Mononuclear cell (primary cell): ENCODE results near the gene ALOX5. TPM values are rescaled to one million over a fixed set of nuclear protein-coding genes. Genes with fewer than 3 reads are reported as not detected.

Experiments used
- H3K27me3 ChIP-seq: 2 replicates; pipeline ENCODE4 v1.6.0; 2011; ENCODE audit warnings: low read length, control low read depth; ENCODE audit not compliant: insufficient read depth
- H3K4me1 ChIP-seq: 2 replicates; pipeline ENCODE4 v1.5.1; 2011; ENCODE audit warnings: mild to moderate bottlenecking, low read length, control low read depth; ENCODE audit not compliant: insufficient read depth
- H3K4me3 ChIP-seq: 2 replicates; pipeline ENCODE4 v1.5.1; 2011; ENCODE audit warnings: mild to moderate bottlenecking, low read length, moderate library complexity
- H3K9me3 ChIP-seq: 2 replicates; pipeline ENCODE4 v1.5.1; 2011; ENCODE audit warnings: low read depth, mild to moderate bottlenecking, control low read depth, low read length
- total RNA-seq: library from RNA; depleted of rRNA; stranded (reverse); fragments of >200 nt; gene quantifications from one replicate; pipeline ENCODE4 v1.2.3, GENCODE V29; 2012

Gene ALOX5
- total RNA-seq, 1 donor = 88.9 TPM

DNA sequence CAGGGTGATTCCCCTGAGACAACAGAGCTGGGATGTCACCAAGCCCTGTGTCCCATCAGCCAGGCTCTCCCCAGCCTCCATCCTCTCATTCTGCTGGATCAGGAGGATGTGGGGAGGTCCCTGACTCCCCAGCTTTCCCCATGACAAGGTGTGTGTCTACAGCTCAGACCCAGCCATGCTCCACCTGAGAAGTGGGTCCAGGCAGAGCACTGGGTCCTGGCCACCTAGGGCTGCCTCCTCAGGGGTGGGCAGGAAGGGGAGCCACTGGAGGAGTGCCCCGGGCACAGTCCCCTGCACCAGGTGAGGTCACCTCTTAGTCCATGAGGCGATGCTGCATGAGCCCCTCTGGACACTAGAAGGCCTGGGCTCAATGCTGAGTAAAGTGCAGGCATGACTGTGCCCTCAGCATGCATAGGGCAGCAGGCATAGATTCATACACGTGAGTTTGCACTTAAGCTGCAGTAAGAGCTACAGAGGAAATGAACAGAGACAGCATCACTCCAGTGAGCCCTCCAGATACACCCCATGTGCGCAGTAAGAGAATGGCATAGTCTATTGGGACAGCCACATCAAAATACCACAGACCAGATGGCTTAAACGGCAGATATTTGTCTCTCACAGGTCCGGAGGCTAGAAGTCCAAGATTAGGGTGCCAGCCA lies 48.3 kb downstream of the ALOX5 start:
- Histone ChIP-seq H3K27me3 (no peaks in the 10 kb centered on the region), H3K4me3 (no peak overlapping the region), H3K4me1 (peaks cover 81% of the 10 kb centered on the region), H3K9me3 (no peaks in the 10 kb centered on the region)

DNA sequence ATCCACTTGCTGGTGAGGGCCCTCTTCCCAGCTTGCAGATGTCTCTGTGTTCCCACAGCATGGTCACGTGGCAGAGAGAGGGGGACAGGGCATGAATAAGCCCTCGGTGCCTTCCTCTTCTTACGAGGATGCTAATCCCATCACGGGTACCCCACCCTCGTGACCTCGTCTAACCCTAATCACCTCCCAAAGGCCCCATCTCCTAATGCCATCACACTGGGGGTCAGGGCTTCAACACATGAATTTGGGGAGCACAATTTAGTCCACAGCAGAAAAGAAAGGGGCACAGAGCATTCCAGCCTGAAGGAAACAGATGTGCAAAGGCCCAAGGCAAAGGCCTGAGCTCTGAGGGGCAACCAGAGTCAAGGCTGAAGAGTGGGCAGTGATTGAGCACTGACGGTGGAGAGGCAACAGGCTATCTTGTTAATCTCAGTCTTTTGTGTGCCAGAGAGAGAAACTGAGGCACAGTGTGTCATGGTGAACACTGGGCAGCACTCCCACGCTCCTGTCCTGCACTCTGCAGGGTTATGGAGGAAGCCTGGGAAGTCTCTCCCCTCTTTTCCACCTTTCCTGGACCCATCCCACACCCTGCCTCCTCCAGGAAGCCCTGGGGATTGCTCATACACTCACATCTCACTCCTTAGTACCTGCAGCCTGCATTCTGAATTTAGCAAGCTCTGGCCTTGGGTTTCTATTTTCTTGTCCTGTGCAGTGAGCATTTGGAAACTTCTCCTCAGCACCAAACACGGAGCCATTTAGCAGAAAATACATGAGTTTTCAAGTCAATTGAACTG lies 49.0 kb downstream of the ALOX5 start:
- H3K9me3 ChIP-seq = no peaks in the 10 kb centered on the region
- H3K4me3 ChIP-seq = no peak overlapping the region
- H3K4me1 ChIP-seq = peaks cover 73% of the 10 kb centered on the region
- H3K27me3 ChIP-seq = no peaks in the 10 kb centered on the region

DNA sequence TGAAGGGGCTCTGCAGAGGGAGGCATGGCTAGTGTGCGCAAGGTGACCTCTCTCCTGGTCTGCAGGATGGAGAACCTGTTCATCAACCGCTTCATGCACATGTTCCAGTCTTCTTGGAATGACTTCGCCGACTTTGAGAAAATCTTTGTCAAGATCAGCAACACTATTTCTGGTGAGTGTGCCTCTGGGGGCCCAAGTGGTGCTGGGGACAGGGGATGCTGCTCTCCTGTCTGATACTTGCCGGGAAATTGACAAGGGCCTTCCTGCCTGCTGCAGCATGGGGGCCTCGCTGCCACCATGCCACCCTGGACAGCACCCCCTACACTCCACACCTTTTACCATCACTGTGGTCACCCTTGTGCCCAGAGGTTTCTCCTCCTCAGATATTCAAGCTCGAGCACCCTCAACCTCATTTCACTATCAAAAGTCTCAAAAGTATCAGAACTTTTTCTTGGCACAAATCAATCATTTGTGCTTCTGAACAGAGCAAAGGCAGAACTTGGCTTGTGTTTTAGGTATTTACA lies 50.0 kb downstream of the ALOX5 start:
- Histone ChIP-seq H3K27me3 (no peaks in the 10 kb centered on the region), H3K4me3 (no peak overlapping the region), H3K9me3 (no peaks in the 10 kb centered on the region), H3K4me1 (peaks cover 65% of the 10 kb centered on the region)

DNA sequence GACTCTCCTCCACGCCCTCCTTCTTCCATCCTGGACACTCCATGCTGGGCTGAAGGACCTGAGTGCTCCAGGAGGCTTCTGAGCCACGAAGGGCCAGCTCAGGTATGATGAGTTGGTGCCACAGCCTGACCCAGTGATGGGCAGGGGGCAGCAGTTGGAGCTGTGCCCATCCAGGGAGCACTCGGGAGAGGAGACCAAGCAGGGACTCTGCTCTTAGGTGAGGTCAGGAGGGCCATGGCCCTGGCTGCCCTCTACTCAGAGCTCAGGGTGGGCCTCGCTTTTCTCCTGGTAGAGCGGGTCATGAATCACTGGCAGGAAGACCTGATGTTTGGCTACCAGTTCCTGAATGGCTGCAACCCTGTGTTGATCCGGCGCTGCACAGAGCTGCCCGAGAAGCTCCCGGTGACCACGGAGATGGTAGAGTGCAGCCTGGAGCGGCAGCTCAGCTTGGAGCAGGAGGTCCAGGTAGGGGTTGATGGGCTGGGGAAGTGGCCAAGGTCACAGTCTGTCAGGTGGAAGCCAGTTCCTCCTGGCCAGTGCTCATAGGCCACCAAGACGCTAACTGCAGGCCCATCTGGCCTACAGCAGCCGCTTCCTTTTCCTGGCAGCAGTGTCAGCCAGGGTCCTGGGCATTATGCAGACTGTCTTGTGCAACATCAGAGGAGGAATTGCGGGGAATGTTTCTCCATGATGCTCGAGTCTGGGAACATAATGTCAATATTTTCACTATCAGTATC lies 50.8 kb downstream of the ALOX5 start:
- H3K9me3 ChIP-seq = no peaks in the 10 kb centered on the region
- H3K4me1 ChIP-seq = peaks cover 57% of the 10 kb centered on the region
- H3K4me3 ChIP-seq = no peak overlapping the region
- no peaks in the 10 kb centered on the region for H3K27me3 ChIP-seq

DNA sequence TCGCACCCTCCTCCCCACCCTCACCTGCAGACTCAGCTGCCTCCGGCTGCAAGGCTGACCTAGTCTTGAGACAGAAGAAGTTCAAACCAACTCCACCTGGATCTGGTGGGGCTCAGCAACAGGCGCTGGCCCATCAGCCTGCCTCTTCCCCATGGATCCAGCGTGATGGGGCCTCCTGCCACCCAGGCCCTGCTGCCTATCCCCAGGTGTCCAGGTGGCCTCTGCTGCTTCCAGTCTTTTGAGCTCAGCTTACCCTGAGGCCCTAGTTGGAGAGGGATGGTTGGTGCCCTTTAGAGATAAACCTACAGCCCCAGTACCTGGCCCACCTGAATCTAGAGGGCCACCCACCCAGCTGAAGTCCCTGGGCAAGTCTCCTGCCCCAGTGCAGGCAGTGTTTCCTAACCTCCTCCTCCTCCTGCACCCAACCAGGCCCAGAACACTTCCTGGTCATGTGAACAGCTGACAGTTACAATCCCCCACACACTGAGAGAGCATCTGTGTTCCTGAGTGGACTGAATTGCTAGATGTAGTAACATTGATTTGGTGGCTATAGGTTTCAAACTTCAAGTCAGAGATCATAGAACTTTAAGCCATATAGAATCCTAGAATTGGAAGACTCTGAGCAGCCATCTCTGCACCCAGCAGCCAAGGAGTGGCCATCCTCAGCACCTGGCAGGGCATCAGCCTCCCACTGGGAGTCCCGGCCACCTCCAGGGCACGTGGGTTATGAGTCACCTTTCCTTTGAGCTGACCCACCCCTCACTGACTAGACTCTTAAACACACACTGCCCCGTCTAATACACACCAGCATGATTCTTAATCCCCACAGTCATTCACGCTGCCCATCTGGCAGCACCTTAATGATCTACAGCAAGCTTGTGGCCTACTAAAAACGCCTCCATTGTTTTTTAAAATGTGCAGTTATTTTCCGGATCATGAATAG lies 51.9 kb downstream of the ALOX5 start:
- H3K27me3 ChIP-seq = no peaks in the 10 kb centered on the region
- H3K4me1 ChIP-seq = peaks cover 47% of the 10 kb centered on the region
- no peaks in the 10 kb centered on the region for H3K9me3 ChIP-seq
- H3K4me3 ChIP-seq = no peak overlapping the region

DNA sequence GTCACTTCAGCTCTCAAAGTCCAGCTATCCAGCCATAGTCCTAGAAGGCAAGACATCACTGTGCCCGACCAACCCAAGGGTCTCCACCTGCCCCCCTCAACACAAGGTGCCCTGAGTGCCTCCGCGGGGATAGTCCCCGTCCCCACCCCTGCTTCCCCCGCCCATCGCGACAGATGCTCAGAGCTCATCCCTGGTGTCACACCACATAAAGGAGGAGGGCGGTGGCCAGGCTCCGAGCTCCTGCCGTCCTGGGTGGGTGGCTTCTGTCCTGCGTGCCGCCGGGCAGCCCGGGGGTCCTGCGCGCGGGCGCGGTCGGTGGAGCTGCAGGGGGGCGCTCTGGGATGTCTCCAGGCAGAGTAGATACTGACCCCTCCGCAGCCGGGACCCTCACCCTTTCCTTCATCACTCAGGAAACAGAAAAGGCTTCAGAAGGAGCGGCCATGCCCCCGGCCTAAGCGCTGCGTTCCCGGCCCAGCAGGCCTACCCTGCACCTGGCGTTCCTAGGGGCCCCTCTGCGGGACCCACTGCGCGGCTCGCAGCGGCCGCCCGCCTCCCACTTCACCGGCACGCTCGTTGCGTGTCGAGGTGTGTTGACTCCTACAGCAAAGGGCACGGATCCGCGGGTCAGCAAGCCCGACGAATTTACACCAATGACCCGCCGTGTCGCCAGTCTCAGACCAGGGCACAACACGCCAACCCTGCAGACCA lies 53.4 kb downstream of the ALOX5 start:
- H3K27me3 ChIP-seq = no peaks in the 10 kb centered on the region
- no peaks in the 10 kb centered on the region for H3K9me3 ChIP-seq
- H3K4me3 ChIP-seq = no peak overlapping the region
- peaks cover 31% of the 10 kb centered on the region for H3K4me1 ChIP-seq

DNA sequence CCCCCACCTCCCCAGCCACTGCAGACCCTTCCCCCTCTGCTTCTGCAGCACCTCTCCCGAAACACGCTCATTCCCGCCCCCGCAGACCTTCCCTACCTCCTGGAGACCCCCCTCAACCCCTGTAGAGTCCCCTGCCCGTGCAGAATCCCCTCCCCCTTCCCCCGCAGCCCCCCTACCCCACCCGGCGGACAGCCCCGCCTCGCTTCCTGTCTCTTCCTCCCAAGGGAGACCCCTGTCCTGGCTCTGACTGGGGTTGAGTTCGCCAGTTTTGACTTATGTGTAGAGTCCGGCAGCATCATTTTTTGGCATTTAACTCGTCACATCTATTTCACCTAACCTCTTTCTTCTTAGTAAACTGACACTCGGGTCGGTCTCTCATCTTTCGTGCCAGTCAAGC lies 54.0 kb downstream of the ALOX5 start:
- Histone ChIP-seq H3K4me3 (no peak overlapping the region), H3K27me3 (no peaks in the 10 kb centered on the region), H3K9me3 (no peaks in the 10 kb centered on the region), H3K4me1 (peaks cover 26% of the 10 kb centered on the region)

DNA sequence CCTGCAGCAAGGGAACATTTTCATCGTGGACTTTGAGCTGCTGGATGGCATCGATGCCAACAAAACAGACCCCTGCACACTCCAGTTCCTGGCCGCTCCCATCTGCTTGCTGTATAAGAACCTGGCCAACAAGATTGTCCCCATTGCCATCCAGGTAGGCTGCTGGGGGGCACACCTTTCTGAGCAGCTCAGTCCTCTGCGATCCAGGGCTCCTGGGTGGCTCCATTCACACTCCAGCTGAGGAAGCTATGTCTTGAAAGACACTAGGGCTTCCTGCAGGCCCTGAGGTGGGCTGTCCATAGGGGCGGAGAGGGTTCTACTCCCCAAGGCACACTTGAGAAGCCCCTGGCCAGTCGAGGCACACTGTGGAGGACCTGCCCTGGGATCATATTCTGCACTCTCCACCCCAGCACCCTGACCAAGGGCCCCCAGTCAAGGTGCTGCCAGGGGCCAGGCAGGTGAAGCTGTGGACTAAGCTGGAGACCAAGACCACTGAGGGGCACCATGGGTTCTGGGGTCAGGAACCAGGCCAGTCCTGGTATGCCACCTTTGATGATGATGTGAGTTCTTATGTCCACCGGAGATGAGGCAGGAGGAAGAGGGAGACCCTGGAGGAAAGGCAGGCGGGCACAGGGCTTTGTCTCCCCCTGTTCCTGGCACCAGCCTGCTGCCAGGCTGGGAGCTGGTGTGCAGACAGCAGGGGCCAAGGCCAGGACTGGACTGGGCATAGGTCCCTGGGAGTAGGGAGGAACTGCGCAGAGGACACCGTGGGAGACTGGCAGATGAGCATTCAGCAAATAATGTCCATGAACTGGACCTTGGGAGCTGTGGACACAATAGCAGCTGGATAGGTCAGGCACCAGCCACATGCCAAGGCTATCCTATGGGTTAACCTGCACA lies 54.8 kb downstream of the ALOX5 start:
- H3K27me3 ChIP-seq = no peaks in the 10 kb centered on the region
- H3K4me1 ChIP-seq = peaks cover 19% of the 10 kb centered on the region
- no peaks in the 10 kb centered on the region for H3K9me3 ChIP-seq
- no peak overlapping the region for H3K4me3 ChIP-seq

DNA sequence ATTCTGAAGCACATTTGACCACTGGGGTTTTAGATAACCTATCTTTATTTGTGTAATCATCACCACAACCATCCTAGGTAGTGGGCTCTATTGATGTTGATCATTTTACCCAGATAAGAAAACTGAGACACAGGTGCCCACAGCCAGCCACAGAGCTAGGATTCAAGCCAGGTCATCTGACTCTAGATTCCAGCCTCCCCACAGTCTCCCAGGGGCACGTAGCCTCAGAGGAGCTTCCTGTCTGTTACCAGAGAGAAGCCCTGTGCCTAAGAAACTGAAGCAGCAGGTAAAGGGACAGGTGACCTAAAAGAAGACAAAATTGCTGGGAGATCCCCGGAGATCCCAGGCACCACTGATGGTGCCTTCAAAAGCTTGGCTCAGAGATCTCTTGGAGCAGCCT lies 55.8 kb downstream of the ALOX5 start:
- Histone ChIP-seq H3K4me1 (peaks cover 10% of the 10 kb centered on the region), H3K4me3 (no peak overlapping the region), H3K27me3 (no peaks in the 10 kb centered on the region), H3K9me3 (no peaks in the 10 kb centered on the region)

DNA sequence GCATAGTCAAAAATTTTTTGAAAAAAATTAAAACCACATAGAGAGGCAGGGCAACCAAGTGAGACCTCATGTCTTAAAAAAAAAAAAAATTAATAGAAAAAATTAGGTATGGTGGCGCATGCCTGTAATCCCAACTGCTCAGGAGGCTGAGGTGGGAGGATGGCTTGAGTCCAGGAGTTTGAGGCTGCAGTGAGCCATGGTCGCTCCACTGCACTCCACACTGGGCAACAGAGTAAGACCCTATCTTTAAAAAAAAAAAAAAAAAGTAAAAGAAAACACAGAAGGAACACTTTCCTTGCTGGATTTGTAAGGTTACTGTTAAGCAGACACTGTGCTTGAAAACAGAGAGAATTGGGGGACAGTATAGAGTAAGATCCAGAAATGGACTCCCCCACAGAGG lies 58.1 kb downstream of the ALOX5 start:
- Histone ChIP-seq H3K4me1 (peaks cover 3% of the 10 kb centered on the region), H3K9me3 (no peaks in the 10 kb centered on the region), H3K4me3 (no peak overlapping the region), H3K27me3 (no peaks in the 10 kb centered on the region)

DNA sequence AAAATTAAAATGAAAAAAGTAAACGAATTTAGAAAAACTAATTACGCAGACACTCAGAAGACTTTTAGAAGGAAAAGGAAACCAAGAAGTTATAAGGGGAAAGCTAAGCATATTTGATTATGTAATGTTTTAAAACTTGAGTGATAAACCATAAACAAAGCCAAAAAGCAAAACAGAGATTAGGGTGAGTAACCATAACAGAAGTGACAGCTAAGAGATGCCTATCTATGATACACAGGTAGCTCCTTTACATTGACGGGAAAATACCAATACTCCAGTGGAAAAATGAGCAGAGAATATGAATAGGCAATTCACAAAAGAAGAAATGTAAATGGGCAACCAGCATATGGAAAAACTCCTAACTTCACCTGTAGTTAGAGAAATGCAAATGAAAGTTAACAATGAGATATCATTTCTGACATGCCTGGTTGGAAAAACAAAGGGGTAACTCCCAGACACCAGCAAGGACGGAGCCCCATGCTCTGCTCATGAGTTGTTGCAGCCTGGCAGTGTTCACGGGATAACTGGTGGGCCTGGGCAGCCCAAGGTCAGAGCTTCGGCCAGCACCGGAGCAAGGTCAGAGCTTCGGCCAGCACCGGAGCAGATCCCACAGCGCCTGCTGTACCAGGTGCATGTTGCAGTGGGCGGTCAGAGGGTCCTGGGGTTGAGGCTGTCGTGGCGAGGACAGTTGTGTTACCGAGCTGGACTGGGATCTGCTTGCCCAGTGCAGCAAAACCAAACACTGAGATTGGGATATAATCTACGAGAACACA lies 58.9 kb downstream of the ALOX5 start:
- H3K4me1 ChIP-seq = peaks cover 11% of the 10 kb centered on the region
- no peaks in the 10 kb centered on the region for H3K9me3 ChIP-seq
- H3K4me3 ChIP-seq = no peak overlapping the region
- no peaks in the 10 kb centered on the region for H3K27me3 ChIP-seq

DNA sequence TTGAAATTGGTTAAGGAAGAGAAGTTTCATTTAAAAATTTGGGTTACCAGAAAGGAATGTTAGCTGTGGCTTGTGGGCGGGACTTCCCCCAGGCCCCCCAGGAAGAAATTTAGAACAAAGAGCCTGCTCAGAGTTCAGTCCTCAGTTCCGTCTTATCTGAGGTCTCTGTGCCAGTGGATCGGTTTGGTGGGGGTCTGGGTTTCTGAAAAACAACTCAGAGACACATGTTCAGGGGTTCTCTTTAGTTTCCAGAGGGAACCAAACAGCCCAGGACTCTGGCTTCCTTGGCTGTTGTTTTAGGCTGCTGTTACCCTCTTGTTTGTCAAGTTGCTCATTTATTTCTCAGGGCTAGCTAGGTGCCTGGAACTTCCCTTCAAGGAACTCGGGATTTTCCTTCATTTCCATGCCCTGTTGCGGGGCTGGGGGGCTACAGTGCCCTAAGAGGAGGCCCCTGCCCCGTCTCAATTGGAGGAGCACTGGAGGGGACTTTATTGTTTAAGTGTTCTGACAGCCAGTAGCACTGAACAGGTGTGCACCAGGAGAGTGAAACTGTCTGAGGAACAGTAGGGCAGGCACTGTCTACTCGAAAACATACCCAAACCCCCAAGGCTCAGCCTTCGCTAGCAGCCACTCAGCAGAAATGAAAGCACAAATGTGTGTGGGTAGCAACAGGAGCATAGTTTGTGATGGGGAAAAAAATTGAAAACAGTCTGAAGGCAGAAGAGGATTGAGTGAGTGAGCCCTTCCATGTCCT lies 59.9 kb downstream of the ALOX5 start:
- Histone ChIP-seq H3K4me3 (no peak overlapping the region), H3K27me3 (no peaks in the 10 kb centered on the region), H3K9me3 (no peaks in the 10 kb centered on the region), H3K4me1 (peaks cover 20% of the 10 kb centered on the region)
